ENCODE results near the gene RFWD3. TPM values are rescaled to one million over a fixed set of nuclear protein-coding genes. Genes with fewer than 3 reads are reported as not detected.
"Not testable (repeated sequence)": the region's sequence is repeated elsewhere in the genome, so short reads cannot be mapped to it uniquely, and the experiment has no call there.

The RFWD3 gene
- total and polyA plus RNA-seq, 10 donors: 4.6 to 40.6 (median 30.1) TPM

DNA sequence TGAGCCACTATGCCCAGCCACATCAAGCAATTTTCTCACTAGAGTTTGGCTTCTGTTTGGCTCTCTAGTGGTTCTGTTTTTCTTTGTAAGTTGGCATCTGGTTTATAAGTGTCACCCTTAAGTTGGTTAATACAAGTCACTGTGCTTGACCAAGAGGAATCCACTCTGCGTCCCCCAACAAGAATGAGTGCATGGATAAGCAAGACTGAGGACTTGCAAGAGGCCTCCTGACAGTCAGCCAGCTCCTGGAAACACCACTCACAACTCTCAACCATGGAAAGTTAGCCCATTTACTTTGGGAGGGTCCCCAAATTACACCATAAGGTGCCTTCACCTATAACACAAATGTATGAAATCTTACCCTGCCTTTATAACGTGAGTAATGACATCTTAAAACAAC lies 7.6 kb downstream of the RFWD3 start:
- peak overlapping the region in 1 of 8 donors; percentile 8 for H3K27ac ChIP-seq
- H3K9me3 ChIP-seq: no peaks in the 10 kb centered on the region
- intact Hi-C loops (cut with DNase I; ENCODE audit: low total_unique reads): no loop called here
- peaks cover 0 to 94% (median 54%) of the 10 kb centered on the region in 6 donors for H3K4me1 ChIP-seq
- H3K27me3 ChIP-seq (replicated peaks in 1 of 7): no peaks in the 10 kb centered on the region
- no peak for DNase-seq
- 90 to 97% (median 94%) methylated on average over 2 of the region's 2 CpGs for WGBS, 5 donors
- TF ChIP-seq POLR2AphosphoS5 (IDR thresholded peaks at IDR 0.05) (no peak), POLR2A (IDR thresholded peaks at IDR 0.05) (no peak)
- TF ChIP-seq, protein P1, sequence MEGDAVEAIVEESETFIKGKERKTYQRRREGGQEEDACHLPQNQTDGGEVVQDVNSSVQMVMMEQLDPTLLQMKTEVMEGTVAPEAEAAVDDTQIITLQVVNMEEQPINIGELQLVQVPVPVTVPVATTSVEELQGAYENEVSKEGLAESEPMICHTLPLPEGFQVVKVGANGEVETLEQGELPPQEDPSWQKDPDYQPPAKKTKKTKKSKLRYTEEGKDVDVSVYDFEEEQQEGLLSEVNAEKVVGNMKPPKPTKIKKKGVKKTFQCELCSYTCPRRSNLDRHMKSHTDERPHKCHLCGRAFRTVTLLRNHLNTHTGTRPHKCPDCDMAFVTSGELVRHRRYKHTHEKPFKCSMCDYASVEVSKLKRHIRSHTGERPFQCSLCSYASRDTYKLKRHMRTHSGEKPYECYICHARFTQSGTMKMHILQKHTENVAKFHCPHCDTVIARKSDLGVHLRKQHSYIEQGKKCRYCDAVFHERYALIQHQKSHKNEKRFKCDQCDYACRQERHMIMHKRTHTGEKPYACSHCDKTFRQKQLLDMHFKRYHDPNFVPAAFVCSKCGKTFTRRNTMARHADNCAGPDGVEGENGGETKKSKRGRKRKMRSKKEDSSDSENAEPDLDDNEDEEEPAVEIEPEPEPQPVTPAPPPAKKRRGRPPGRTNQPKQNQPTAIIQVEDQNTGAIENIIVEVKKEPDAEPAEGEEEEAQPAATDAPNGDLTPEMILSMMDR (IDR thresholded peaks at IDR 0.05 in 8 of 11, conservative IDR thresholded peaks at IDR 0.05 in 3 of 11): no peak
- H3K36me3 ChIP-seq: peaks cover 0 to 100% (median 53%) of the 10 kb centered on the region in 6 donors
- no peak overlapping the region for H3K4me3 ChIP-seq

DNA sequence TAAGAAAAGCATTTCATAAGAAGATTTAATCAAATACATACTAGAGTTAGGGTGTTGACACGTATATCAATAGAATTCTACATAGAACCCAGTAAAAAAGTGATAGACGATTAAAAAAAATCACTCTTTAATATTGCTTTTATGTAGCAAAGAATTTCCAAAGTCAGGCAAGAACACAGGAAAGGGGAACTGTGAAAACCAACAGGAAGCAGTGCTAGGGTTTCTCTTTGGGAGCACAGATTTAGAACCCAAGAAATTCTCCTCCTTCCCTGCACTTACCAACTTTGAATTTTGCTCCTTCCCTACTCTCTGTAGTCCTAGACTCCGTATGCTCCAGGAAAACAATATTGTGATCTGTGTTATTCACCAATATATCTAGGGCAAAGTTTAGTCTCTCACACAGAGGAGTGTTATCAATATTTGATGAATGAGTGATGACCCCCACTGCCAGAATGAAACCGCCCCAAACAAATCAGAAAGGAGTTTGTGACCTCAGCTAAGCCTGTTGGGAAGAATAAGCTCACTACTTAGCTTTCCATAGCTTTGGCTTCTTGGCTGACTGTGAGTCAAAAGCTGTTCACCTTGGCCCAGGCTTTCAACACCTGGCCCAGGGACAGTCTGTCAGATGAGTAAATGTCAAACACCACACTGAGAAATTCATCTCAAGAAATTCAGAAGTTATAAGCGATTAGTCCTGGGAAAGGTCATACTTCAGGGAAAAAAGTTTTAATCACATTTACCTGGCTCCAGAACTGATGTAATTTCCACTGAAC lies 8.6 kb downstream of the RFWD3 start:
- Histone ChIP-seq H3K4me1 (peaks cover 0 to 94% (median 51%) of the 10 kb centered on the region in 6 donors), H3K36me3 (peaks cover 0 to 97% (median 45%) of the 10 kb centered on the region in 6 donors), H3K27ac (peak overlapping the region in 1 of 8 donors; percentile 9), H3K27me3 (replicated peaks in 1 of 7) (no peaks in the 10 kb centered on the region), H3K4me3 (no peak overlapping the region), H3K9me3 (no peaks in the 10 kb centered on the region)
- WGBS, 5 donors: 61 to 72% (median 64%) methylated on average over 5 of the region's 5 CpGs
- no peak for TF ChIP-seq POLR2A (IDR thresholded peaks at IDR 0.05)
- TF ChIP-seq POLR2AphosphoS5 (IDR thresholded peaks at IDR 0.05): no peak
- TF ChIP-seq, protein P1 (IDR thresholded peaks at IDR 0.05 in 8 of 11, conservative IDR thresholded peaks at IDR 0.05 in 3 of 11): no peak
- no peak for DNase-seq
- intact Hi-C loops (cut with DNase I; ENCODE audit: low total_unique reads): no loop called here

DNA sequence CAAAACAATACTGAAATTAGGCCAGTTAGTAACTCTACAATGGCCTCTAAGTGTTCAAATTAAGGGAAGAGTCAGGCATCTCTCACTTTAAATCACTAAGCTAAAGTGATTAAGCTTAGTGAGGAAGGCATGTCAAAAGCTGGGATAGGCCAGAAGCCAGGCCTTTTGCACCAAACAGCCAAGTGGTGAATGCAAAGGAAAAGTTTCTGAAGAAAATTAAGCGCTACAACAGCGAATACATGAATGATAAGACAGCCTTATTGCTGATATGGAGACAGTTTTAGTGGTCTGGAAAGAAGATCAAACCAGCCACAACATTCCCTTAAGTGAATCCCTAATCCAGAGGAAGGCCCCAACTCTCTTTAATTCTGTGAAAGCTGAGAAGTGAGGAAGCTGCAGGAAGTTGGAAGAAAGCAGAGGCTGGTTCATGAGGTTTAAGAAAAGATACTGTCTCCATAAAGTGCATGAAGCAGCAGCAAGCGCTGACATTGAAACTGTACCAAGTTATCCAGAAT lies 12.1 kb downstream of the RFWD3 start:
- 95 to 97% (median 96%) methylated on average over 3 of the region's 3 CpGs for WGBS, 5 donors

DNA sequence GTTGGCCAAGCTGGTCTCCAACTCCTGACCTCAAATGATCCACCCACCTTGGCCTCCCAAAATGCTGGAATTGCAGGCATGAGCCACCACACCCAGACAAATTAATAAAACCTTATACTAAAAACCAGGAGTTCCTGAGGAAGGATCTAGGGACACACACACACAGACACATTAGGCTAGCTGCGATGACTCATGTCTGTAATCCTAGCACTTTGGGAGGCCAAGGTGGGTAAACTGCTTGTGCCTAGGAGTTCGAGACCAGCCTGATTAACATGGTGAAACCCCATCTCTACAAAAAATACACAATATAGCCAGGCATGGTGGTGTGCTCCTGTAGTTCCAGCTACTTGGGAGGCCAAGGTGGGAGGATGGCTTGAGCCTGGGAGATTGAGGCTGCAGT lies 13.8 kb downstream of the RFWD3 start:
- DNase-seq; H3K4me3 ChIP-seq; intact Hi-C loops (cut with DNase I; ENCODE audit: low total_unique reads); H3K27me3 ChIP-seq (replicated peaks in 1 of 7); H3K27ac ChIP-seq; H3K9me3 ChIP-seq: not testable (repeated sequence)
- H3K4me1 ChIP-seq: peaks cover 0 to 63% (median 13%) of the 10 kb centered on the region in 6 donors
- WGBS, 5 donors: 93 to 100% (median 96%) methylated on average over 2 of the region's 2 CpGs
- H3K36me3 ChIP-seq: peaks cover 4 to 98% (median 52%) of the 10 kb centered on the region in 6 donors

More for the DNA sequence above, 12.1 kb downstream of the RFWD3 start:
- Histone ChIP-seq H3K4me3 (no peak overlapping the region), H3K27me3 (replicated peaks in 1 of 7) (no peaks in the 10 kb centered on the region), H3K27ac (no peak overlapping the region), H3K9me3 (no peaks in the 10 kb centered on the region), H3K36me3 (peaks cover 0 to 98% (median 46%) of the 10 kb centered on the region in 6 donors), H3K4me1 (peaks cover 0 to 80% (median 30%) of the 10 kb centered on the region in 6 donors)
- no peak for TF ChIP-seq POLR2AphosphoS5 (IDR thresholded peaks at IDR 0.05)
- TF ChIP-seq, protein P1 (IDR thresholded peaks at IDR 0.05 in 8 of 11, conservative IDR thresholded peaks at IDR 0.05 in 3 of 11): no peak
- no peak for TF ChIP-seq POLR2A (IDR thresholded peaks at IDR 0.05)
- DNase-seq: no peak
- intact Hi-C loops (cut with DNase I; ENCODE audit: low total_unique reads): no loop called here
